ENCODE data around the gene DCXR.

DNA sequence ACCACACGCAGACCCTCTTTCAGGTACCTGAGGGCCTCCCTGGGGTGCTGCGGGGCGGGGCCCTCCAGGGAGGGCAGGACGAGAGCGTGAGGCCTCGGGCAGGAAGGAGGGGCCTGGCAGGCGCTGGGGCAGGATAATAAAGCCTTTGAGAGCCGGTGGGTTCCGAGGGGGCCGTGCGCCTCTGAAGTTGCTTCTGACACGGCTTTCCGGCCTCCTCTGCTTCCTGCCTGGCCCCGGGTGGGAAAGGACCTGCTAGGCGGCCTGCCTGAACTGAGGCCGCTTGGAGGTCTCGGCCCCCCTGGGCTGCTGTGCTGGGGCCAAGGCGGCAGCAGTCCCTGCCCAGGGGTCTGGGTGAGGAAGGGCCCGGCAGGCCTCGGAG is 25.2 kb downstream of the DCXR start:
- TF ChIP-seq EZH2 (IDR thresholded peaks at IDR 0.05; ENCODE audit: insufficient read depth, poor library complexity, severe bottlenecking) (no peak), EZH2phosphoT487 (IDR thresholded peaks at IDR 0.05; ENCODE audit: insufficient read depth, low read depth) (no peak)
